ENCODE results near the gene CLIC1.

DNA sequence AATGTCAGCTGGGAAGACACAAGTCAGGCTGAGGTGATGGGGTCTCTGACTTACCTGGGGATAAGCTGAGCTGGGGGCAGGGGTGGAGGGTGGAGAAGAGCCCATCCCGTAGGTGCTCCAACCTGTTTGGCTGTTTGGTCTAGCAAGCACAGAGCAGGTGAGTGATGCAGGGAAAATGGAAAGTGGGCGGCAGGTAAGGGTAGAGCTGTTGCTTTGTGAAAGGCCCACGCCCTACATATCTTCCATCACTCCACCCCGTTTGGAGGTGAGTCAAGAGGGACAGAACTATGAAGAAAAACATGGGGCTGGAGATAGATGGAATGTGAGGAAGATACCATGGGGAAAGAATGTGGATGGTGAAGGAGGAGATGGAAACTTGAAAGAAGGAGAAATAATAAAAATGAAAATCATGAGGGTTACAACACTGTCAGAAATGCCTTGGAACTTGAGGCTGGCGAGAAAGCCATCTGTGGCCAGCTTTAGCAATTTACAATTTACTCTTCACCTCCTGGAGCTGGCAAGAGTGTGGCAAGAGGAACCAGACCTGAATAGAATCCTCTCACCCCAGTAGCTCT, 16.0 kb downstream of the CLIC1 start:
- TF ChIP-seq RFX5 (IDR thresholded peaks at IDR 0.05) (no peak), KDM5A (IDR thresholded peaks at IDR 0.05) (no peak), EP300 (IDR thresholded peaks at IDR 0.05) (no peak), CTCF (IDR thresholded peaks at IDR 0.05) (no peak), POLR2A (IDR thresholded peaks at IDR 0.05; ENCODE audit: low read length) (no peak), RCOR1 (IDR thresholded peaks at IDR 0.05; ENCODE audit: low read depth, low read length) (no peak), RARB (CRISPR knock-in tag; IDR thresholded peaks at IDR 0.05) (no peak), RNF2 (IDR thresholded peaks at IDR 0.05; ENCODE audit: borderline replicate concordance, low read depth) (no peak), JUN (IDR thresholded peaks at IDR 0.05) (no peak), EHMT2 (IDR thresholded peaks at IDR 0.05; ENCODE audit: low read depth) (no peak)
- TF ChIP-seq, protein P1, sequence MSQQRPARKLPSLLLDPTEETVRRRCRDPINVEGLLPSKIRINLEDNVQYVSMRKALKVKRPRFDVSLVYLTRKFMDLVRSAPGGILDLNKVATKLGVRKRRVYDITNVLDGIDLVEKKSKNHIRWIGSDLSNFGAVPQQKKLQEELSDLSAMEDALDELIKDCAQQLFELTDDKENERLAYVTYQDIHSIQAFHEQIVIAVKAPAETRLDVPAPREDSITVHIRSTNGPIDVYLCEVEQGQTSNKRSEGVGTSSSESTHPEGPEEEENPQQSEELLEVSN (IDR thresholded peaks at IDR 0.05; ENCODE audit: borderline replicate concordance, low read depth): no peak
- TF ChIP-seq, protein P2, sequence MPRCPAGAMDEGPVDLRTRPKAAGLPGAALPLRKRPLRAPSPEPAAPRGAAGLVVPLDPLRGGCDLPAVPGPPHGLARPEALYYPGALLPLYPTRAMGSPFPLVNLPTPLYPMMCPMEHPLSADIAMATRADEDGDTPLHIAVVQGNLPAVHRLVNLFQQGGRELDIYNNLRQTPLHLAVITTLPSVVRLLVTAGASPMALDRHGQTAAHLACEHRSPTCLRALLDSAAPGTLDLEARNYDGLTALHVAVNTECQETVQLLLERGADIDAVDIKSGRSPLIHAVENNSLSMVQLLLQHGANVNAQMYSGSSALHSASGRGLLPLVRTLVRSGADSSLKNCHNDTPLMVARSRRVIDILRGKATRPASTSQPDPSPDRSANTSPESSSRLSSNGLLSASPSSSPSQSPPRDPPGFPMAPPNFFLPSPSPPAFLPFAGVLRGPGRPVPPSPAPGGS (IDR thresholded peaks at IDR 0.05): no peak

Data from A549 (cell line).